HG03521 (cell line): ENCODE measurements around the gene ZNF215.
"Not testable (repeated sequence)": the region's sequence is repeated elsewhere in the genome, so short reads cannot be mapped to it uniquely, and the experiment has no call there.

ENCODE experiments used
- ATAC-seq: cut with Tn5 transposase; IDR thresholded peaks from one replicate; pipeline ENCODE4 v1.9.1; 2021; ENCODE audit warnings: mild to moderate bottlenecking, moderate library complexity; ENCODE audit not compliant: unreplicated experiment

Gene ZNF215

GRCh38 chr11:6926208-6927029, at the start of gene ZNF215:
TSS of gene ZNF215 (plus strand) at chr11:6926426. CDS start at chr11:6932273, 5,847 bp downstream.
- peak; percentile 53 for ATAC-seq

- no peak for ATAC-seq
Observed at GRCh38 chr11:6876914-6877313, 49.3 kb upstream of the ZNF215 start.

- no peak for ATAC-seq
Observed at GRCh38 chr11:6882751-6883150, 43.5 kb upstream of the ZNF215 start.

- ATAC-seq: not testable (repeated sequence)
Observed at GRCh38 chr11:6887711-6888110, 38.5 kb upstream of the ZNF215 start.

- no peak for ATAC-seq
Observed at GRCh38 chr11:6888830-6889229, 37.4 kb upstream of the ZNF215 start.

- no peak for ATAC-seq
Observed at GRCh38 chr11:6889835-6890234, 36.4 kb upstream of the ZNF215 start.

GRCh38 chr11:6892400-6892799, 33.8 kb upstream of the ZNF215 start, which contains the start of gene OR2D2:
TSS of gene OR2D2 (minus strand) at chr11:6892500. CDS start at chr11:6892500, 0 bp downstream.
- no peak for ATAC-seq

GRCh38 chr11:6894097-6894496, 32.1 kb upstream of the ZNF215 start:
- ATAC-seq: no peak

- ATAC-seq: peak; percentile 87
Observed at GRCh38 chr11:6895010-6895409, 31.2 kb upstream of the ZNF215 start.

GRCh38 chr11:6898911-6899310, 27.3 kb upstream of the ZNF215 start:
- no peak for ATAC-seq

GRCh38 chr11:6900327-6900999, 25.8 kb upstream of the ZNF215 start:
- ATAC-seq: no peak

- not testable (repeated sequence) for ATAC-seq
Observed at GRCh38 chr11:6904804-6905203, 21.4 kb upstream of the ZNF215 start.

GRCh38 chr11:6911378-6911777, 14.8 kb upstream of the ZNF215 start:
- no peak for ATAC-seq

GRCh38 chr11:6911948-6912347, 14.3 kb upstream of the ZNF215 start:
- no peak for ATAC-seq

GRCh38 chr11:6919698-6920097, 6.5 kb upstream of the ZNF215 start:
- no peak for ATAC-seq

GRCh38 chr11:6920702-6921101, 5.5 kb upstream of the ZNF215 start, which contains the start of gene OR2D3:
TSS of gene OR2D3 (plus strand) at chr11:6921002. CDS start at chr11:6921002, 0 bp downstream.
- no peak for ATAC-seq

- ATAC-seq: no peak
Observed at GRCh38 chr11:6925007-6925577, 1.1 kb upstream of the ZNF215 start.

- no peak for ATAC-seq
Observed at GRCh38 chr11:6925636-6926207, 504 bp upstream of the ZNF215 start.

GRCh38 chr11:6927030-6927617, 898 bp downstream of the ZNF215 start:
- peak; percentile 72 for ATAC-seq

GRCh38 chr11:6928916-6929315, 2.7 kb downstream of the ZNF215 start:
- ATAC-seq: no peak

GRCh38 chr11:6931146-6931713, 5.0 kb downstream of the ZNF215 start:
- no peak for ATAC-seq
